ENCODE data around the gene PAPSS1. TPM values are rescaled to one million over a fixed set of nuclear protein-coding genes. Genes with fewer than 3 reads are reported as not detected.

The PAPSS1 gene
- total and polyA plus RNA-seq, 9 of the 15 experiments (the other 6 are each of a cell fraction or from before 2014, with no cell fraction given) = 21.1 to 53.9 (median 41.9) TPM

GRCh38 chr4:107666134-107666533 is 53.9 kb downstream of the PAPSS1 start (continued):
- TF ChIP-seq, protein P1, sequence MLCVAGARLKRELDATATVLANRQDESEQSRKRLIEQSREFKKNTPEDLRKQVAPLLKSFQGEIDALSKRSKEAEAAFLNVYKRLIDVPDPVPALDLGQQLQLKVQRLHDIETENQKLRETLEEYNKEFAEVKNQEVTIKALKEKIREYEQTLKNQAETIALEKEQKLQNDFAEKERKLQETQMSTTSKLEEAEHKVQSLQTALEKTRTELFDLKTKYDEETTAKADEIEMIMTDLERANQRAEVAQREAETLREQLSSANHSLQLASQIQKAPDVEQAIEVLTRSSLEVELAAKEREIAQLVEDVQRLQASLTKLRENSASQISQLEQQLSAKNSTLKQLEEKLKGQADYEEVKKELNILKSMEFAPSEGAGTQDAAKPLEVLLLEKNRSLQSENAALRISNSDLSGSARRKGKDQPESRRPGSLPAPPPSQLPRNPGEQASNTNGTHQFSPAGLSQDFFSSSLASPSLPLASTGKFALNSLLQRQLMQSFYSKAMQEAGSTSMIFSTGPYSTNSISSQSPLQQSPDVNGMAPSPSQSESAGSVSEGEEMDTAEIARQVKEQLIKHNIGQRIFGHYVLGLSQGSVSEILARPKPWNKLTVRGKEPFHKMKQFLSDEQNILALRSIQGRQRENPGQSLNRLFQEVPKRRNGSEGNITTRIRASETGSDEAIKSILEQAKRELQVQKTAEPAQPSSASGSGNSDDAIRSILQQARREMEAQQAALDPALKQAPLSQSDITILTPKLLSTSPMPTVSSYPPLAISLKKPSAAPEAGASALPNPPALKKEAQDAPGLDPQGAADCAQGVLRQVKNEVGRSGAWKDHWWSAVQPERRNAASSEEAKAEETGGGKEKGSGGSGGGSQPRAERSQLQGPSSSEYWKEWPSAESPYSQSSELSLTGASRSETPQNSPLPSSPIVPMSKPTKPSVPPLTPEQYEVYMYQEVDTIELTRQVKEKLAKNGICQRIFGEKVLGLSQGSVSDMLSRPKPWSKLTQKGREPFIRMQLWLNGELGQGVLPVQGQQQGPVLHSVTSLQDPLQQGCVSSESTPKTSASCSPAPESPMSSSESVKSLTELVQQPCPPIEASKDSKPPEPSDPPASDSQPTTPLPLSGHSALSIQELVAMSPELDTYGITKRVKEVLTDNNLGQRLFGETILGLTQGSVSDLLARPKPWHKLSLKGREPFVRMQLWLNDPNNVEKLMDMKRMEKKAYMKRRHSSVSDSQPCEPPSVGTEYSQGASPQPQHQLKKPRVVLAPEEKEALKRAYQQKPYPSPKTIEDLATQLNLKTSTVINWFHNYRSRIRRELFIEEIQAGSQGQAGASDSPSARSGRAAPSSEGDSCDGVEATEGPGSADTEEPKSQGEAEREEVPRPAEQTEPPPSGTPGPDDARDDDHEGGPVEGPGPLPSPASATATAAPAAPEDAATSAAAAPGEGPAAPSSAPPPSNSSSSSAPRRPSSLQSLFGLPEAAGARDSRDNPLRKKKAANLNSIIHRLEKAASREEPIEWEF (CRISPR knock-in tag; IDR thresholded peaks at IDR 0.05) = no peak
- TF ChIP-seq, protein P2, sequence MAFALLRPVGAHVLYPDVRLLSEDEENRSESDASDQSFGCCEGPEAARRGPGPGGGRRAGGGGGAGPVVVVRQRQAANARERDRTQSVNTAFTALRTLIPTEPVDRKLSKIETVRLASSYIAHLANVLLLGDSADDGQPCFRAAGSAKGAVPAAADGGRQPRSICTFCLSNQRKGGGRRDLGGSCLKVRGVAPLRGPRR (CRISPR knock-in tag; IDR thresholded peaks at IDR 0.05) = no peak
- no peak for TF ChIP-seq NUFIP1 (IDR thresholded peaks at IDR 0.05; ENCODE audit: partially characterized antibody)

- Histone ChIP-seq H3K9me1 (ENCODE audit: control insufficient read depth, insufficient read depth, low read length) (no peaks in the 10 kb centered on the region), H3K27me3 (ENCODE audit: control insufficient read depth in 2 of 2, insufficient read depth in 2 of 2, low read length in 2 of 2) (no peaks in the 10 kb centered on the region), H4K20me1 (replicated peaks; ENCODE audit: control insufficient read depth, insufficient read depth, low read length) (no peaks in the 10 kb centered on the region), H3K9me3 (replicated peaks; ENCODE audit: control insufficient read depth, insufficient read depth, low read depth, low read length) (no peaks in the 10 kb centered on the region), H3K36me3 (ENCODE audit: control insufficient read depth, insufficient read depth, low read length) (no peaks in the 10 kb centered on the region), H2AFZ (ENCODE audit: low read depth, low read length) (no peak overlapping the region), H3K79me2 (ENCODE audit: control insufficient read depth, insufficient read depth, low read length) (no peaks in the 10 kb centered on the region), H3K27ac (ENCODE audit: extremely low read depth, low read depth, low read length) (no peak overlapping the region), H3K4me1 (replicated peaks in 1 of 2; ENCODE audit: control insufficient read depth in 2 of 2, insufficient read depth in 2 of 2, low read length in 2 of 2) (no peaks in the 10 kb centered on the region), H3K4me3 (no peak overlapping the region), H3K4me2 (ENCODE audit: insufficient read depth, low read length) (no peak overlapping the region), H3K9ac (ENCODE audit: insufficient read depth in 1 of 2, low read depth in 2 of 2, low read length in 2 of 2) (no peak overlapping the region)
- FAIRE-seq = no peak
- intact Hi-C loops (cut with micrococcal nuclease) = no loop called here
- POLR2A ChIA-PET = no interaction called here
- CTCF ChIA-PET (ENCODE audit: low intra/inter-chr PET ratio) = no interaction called here
- no TSS peak for BruUV-seq (replicated peaks)
- no peak for DNase-seq (ENCODE audit: extremely low read depth in 1 of 4, low spot score in 3 of 4)
- no peak for ATAC-seq
- in situ Hi-C loops (cut with MboI) = no loop called here
- WGBS (ENCODE audit: insufficient coverage, low coverage, missing lambda C conversion rate) = 50% methylated on average over 1 of the region's 1 CpG
- TF ChIP-seq ZNF76 (CRISPR knock-in tag; IDR thresholded peaks at IDR 0.05; ENCODE audit: borderline replicate concordance) (no peak), U2AF2 (optimal IDR thresholded peaks at IDR 0.05; ENCODE audit: low read depth, low read length) (no peak), HMGN3 (IDR thresholded peaks at IDR 0.05; ENCODE audit: borderline replicate concordance, extremely low read depth, insufficient read length, low read depth, low read length) (no peak)
- TF ChIP-seq, protein P3, sequence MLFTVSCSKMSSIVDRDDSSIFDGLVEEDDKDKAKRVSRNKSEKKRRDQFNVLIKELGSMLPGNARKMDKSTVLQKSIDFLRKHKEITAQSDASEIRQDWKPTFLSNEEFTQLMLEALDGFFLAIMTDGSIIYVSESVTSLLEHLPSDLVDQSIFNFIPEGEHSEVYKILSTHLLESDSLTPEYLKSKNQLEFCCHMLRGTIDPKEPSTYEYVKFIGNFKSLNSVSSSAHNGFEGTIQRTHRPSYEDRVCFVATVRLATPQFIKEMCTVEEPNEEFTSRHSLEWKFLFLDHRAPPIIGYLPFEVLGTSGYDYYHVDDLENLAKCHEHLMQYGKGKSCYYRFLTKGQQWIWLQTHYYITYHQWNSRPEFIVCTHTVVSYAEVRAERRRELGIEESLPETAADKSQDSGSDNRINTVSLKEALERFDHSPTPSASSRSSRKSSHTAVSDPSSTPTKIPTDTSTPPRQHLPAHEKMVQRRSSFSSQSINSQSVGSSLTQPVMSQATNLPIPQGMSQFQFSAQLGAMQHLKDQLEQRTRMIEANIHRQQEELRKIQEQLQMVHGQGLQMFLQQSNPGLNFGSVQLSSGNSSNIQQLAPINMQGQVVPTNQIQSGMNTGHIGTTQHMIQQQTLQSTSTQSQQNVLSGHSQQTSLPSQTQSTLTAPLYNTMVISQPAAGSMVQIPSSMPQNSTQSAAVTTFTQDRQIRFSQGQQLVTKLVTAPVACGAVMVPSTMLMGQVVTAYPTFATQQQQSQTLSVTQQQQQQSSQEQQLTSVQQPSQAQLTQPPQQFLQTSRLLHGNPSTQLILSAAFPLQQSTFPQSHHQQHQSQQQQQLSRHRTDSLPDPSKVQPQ (CRISPR knock-in tag; IDR thresholded peaks at IDR 0.05; ENCODE audit: borderline replicate concordance) = no peak
Measured at GRCh38 chr4:107665001-107665400, 55.0 kb downstream of the PAPSS1 start.

Data from K562 (cell line).